ENCODE results near the gene DPEP1.

The DPEP1 gene

GRCh38 chr16:89588413-89589109 is 24.9 kb upstream of the DPEP1 start:
- POLR2A ChIA-PET, result no interaction called here
- TF ChIP-seq CTCF (IDR thresholded peaks at IDR 0.05; ENCODE audit: insufficient read depth, low read length, missing control alignments), result no peak
- CTCF ChIA-PET, result no interaction called here
- no peak for DNase-seq (ENCODE audit: low read depth, low spot score)
- H3K4me3 ChIP-seq (ENCODE audit: low read depth, low read length), result no peak overlapping the region

GRCh38 chr16:89589241-89589926 is 24.1 kb upstream of the DPEP1 start:
- TF ChIP-seq CTCF (IDR thresholded peaks at IDR 0.05; ENCODE audit: insufficient read depth, low read length, missing control alignments), result no peak
- ChIA-PET POLR2A (no interaction called here), CTCF (no interaction called here)
- no peak overlapping the region for H3K4me3 ChIP-seq (ENCODE audit: low read depth, low read length)
- DNase-seq (ENCODE audit: low read depth, low spot score), result no peak

- no peak overlapping the region for H3K4me3 ChIP-seq (ENCODE audit: low read depth, low read length)
- no peak for DNase-seq (ENCODE audit: low read depth, low spot score)
- no peak for TF ChIP-seq CTCF (IDR thresholded peaks at IDR 0.05; ENCODE audit: insufficient read depth, low read length, missing control alignments)
- POLR2A ChIA-PET, result no interaction called here
- CTCF ChIA-PET, result no interaction called here
Observed at GRCh38 chr16:89593841-89594240, 19.6 kb upstream of the DPEP1 start.

- no peak for TF ChIP-seq CTCF (IDR thresholded peaks at IDR 0.05; ENCODE audit: insufficient read depth, low read length, missing control alignments)
- no peak for DNase-seq (ENCODE audit: low read depth, low spot score)
- ChIA-PET CTCF (interaction anchor here (0.7 kb wide), 1 partner anchor 46 kb away, joined by 4 read pairs; no protein-coding TSS in a partner anchor), POLR2A (no interaction called here)
- H3K4me3 ChIP-seq (ENCODE audit: low read depth, low read length), result no peak overlapping the region
Observed at GRCh38 chr16:89595330-89596060, 17.9 kb upstream of the DPEP1 start.

GRCh38 chr16:89596061-89596689 is 17.3 kb upstream of the DPEP1 start:
- ChIA-PET POLR2A (no interaction called here), CTCF (interaction anchor here (0.7 kb wide), 1 partner anchor 45 kb away, joined by 4 read pairs; no protein-coding TSS in a partner anchor)
- H3K4me3 ChIP-seq (ENCODE audit: low read depth, low read length), result no peak overlapping the region
- TF ChIP-seq CTCF (IDR thresholded peaks at IDR 0.05; ENCODE audit: insufficient read depth, low read length, missing control alignments), result no peak
- DNase-seq (ENCODE audit: low read depth, low spot score), result no peak

Measured in AG04449 (cell line).